ENCODE data around the gene RNF213.
"Not testable (repeated sequence)": the region's sequence is repeated elsewhere in the genome, so short reads cannot be mapped to it uniquely, and the experiment has no call there.

The RNF213 gene

DNA sequence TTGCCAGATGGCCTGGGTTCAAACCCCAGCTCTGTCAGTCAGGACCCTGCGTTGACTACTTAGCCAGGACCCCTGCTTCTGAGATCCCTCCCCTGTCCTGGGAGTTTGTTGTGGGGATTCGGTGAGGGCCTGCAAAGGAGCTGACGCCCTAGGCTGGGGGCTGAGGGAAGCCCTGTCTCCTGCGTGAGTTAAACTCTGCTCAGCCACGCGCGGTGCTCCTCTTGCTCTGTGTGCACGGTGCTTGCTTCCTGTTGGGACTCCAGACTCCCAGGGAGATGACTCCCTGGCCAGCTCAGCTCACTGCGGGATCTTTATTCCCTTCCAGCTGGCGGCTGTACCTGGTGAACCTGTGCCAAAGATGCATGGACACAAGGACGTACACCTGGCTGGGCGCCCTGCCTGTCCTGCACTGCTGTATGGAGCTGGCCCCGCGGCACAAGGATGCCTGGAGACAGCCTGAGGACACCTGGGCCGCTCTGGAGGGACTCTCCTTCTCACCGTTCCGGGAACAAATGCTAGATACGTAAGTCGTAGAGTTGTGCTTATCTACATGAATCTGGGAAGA is 37.4 kb downstream of the RNF213 start:
- DNase-seq: no peak

DNA sequence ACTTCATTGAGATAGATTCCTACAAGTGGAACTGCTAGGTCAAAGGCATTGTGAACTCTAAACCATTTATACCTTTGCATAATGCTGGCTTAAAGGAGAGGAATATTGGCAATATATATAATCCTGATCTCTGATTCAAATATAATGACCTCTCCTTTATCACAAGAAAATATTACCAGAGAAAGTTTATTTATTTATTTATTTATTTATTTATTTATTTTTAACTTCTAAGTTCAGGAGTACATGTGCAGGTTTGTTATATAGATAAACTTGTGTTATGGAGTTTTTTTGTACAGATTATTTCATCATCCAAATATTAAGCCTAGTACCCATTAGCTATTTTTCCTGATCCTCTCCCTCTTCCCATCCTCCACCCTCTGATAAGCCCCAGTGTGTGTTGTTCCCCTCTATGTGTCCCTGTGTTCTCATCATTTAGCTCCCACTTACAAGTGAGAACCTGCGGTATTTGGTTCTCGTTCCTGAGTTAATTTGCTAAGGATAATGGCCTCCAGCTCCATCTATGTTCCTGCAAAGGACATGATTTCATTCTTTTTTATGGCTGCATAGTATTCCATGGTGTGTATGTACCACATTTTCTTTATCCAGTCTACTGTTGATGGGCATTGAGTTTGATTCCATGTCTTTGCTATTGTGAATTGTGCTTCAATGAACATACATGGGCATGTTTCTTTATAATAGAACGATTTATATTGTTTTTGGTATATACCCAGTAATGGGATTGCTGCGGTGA is 38.9 kb downstream of the RNF213 start:
- DNase-seq: not testable (repeated sequence)

DNA sequence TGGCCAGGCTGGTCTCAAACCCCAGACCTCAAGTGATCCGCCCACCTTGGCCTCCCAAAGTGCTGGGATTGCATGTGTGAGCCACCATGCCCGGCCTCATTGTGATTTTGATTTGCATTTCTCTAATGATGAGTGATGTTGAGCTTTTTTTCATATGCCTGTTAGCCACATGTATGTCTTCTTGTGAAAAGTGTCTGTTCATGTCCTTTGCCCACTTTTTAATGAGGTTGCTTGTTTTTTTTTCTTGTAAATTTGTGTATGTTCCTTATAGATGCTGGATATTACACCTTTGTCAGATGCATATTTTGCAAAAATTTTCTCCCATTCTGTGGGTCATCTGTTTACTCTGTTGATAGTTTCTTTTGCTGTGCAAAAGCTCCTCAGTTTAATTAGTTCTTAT is 40.1 kb downstream of the RNF213 start:
- not testable (repeated sequence) for DNase-seq

DNA sequence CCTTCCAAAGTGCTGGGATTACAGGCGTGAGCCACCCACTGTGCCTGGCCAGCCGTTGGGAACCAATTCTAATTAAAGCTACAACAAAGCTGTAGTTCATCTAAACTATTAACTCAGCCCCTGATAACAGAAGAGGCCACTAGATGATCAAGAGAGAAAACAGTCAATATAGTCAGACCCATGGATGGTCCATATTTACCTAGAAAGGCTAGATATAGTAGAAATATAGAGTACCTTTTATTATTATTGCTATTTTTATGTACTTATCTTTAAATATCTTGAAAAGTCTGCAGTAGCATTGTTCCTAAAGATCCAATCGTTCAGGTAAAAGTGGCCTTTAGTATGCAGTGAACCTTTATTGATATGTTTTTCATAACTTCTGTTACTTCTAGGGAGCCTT is 43.2 kb downstream of the RNF213 start:
- no peak for DNase-seq

DNA sequence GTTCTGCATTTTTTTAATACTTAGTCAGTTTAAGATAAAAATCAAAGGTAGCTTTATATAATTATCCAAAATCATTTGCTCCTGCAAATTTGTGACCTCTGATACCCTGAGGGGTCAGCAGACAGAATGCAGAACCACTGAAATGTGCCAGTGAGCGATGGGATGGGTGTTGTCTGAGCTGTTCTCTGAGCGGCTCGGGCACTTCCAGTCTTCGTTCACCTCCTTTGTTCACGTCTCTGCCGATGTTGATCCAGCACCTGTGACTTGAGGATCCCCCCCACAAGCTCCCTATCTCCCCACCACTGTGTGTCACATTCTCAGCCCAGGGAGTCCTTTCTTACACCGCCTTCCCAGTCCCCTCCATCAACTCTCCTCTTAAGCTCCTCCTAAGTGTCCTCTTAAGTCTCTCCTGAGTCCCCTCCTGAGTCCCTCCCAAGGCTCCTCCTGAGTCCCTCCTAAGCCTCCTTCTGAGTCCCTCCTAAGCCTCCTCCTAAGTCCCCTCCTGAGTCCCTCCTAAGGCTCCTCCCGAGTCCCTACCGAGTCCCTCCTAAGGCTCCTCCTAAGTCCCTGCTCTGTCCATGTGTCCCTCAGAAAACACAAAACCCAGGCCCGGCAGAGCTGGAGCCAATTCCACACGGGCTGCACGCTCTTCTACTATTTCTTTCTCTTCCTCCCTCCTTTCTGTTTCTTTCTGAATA is 47.5 kb downstream of the RNF213 start:
- DNase-seq: no peak

DNA sequence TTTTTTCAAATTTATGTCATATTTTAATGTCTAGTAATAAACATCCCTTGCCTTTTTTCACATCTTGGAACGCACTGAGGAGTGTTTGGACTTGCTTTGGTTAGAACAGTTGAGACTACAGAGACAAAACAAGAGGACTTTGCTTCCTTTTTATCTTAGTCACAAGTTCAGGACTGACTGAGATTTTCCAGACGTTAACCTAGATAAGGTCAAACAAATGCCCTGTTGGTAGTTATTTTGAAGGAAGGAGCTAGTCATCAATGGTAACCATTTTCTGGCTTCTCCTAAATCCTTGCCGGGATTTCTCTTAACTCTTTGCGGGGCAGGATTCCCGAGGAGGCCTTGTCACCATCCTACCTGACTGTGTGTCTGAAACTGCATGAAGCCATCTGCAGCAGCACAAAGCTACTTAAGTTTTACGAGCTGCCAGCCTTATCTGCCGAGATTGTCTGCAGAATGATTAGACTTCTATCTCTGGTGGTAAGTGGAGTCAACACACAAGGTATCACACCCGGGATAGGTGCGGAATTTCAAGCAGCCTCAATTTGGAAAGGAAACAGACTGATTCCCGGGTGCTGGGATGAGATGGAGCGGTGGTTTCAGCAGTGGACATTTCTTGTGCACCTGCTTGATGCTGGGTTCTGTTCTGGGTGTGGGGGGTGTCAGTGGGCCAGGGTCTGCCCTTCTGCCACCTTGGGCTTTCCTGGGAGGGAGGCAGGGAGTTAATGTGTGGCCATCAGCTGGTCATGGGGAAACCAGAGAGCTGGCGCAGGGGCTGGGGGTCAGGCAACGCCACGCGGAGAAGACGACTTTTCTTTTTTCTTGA is 48.3 kb downstream of the RNF213 start:
- no peak for DNase-seq

DNA sequence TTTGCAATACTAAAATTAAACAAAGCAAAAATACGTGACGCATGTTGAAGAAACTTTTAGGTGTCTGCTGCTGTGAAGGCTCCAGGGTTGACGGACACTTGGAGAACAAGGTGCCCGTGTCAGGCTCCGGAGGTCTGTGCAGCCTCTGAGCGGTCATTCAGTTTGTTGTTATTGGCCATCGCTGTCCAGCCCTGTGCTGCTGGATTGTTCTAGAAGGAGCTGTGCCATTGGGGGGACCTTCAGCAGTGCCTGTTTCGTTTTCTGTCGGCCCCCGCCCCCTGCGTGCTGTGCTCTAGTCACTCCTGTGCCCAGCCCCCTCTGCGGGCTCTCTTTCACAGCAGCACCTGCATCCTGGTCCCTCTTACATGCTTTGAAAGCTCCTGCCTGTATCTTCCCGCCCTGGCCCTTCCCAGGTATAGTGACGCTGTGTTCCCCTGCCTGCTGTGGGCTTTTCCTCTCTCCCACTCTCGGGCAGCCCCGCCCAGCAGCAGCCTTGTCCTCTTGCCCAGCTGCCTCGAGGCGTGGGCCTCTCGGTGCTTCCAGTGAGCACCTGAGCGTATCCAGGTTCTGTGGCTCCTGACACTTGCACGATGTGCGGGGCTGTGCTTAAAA is 50.7 kb downstream of the RNF213 start:
- no peak for DNase-seq

DNA sequence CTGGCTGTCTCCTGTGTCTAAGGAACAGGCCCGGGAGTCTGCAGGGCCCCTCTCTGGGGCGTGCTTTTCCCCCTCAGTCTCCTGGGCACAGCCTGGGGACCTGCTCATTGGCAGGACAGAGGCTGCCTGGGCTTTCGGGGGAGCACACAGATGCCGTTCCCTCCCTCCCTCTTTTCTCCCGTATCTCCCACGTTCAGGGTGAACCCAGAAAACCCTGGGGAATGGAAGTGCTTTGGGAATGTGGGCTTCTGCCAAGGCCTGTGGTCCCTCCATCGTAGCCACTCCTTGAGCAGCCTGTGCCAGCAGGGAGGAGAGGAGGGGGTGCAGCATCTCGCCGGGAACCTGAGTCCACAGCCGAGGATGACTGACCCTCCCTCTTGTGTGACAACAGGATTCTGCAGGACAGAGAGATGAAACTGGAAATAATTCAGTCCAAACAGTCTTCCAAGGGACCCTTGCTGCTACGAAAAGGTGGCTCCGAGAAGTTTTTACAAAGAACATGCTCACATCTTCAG is 52.0 kb downstream of the RNF213 start:
- DNase-seq: no peak

DNA sequence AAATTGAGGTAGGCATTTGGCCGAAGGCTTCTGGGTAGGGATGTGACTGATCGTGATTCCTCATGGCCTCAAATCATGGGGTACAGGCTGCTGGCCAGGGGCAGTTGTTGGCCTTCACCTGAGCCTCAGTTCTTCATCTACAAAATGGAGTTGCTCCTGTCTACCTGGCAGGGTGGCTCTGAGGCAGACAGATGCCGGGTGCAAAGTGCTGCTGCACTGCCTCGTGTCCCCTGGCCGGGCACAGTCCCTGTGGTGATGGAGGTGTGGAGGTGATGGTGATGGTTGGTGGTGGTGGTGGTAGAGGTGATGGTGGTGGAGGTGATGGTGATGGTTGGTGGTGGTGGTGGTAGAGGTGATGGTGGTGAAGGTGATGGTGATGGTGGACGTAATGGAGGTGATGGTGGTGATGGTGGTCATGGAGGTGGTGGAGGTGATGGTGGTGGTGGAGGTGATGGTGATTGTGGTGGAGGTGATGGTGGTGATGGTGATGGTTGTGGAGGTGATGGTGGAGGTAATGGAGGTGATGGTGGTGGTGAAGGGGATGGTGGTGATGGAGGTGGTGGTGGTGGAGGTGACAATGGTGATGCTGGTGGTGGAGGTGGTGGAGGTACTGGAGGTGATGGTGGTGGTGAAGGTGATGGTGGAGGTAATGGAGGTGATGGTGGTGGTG is 52.6 kb downstream of the RNF213 start:
- no peak for DNase-seq

DNA sequence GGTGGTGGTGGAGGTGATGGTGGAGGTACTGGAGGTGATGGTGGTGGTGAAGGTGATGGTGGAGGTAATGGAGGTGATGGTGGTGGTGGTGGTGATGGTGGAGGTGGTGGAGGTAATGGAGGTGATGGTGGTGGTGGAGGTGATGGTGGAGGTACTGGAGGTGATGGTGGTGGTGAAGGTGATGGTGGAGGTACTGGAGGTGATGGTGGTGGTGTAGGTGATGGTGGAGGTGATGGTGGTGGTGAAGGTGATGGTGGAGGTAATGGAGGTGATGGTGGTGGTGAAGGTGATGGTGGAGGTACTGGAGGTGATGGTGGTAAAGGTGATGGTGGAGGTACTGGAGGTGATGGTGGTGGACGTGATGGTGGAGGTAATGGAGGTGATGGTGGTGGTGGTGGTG is 53.3 kb downstream of the RNF213 start:
- DNase-seq: not testable (repeated sequence)

DNA sequence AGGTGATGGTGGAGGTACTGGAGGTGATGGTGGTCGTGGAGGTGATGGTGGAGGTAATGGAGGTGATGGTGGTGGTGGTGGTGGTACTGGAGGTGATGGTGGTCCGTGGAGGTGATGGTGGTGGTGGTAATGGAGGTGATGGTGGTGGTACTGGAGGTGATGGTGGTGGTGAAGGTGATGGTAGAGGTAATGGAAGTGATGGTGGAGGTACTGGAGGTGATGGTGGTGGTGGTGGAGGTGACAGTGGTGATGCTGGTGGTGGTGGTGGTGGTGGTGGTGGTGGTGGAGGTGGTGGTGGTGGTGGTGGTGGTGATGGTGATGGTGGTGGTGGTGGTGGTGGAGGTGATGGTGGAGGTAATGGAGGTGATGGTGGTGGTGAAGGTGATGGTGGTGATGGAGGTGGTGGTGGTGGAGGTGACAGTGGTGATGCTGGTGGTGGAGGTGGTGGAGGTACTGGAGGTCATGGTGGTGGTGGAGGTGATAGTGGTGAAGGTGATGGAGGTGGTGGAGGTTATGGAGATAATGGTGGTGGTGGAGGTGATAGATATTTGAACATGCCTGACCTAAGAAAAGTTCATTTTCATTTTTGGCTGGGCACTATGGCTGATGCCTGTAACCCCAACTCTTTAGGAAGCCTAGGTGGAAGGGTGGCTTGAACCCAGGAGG is 55.0 kb downstream of the RNF213 start:
- DNase-seq: no peak

DNA sequence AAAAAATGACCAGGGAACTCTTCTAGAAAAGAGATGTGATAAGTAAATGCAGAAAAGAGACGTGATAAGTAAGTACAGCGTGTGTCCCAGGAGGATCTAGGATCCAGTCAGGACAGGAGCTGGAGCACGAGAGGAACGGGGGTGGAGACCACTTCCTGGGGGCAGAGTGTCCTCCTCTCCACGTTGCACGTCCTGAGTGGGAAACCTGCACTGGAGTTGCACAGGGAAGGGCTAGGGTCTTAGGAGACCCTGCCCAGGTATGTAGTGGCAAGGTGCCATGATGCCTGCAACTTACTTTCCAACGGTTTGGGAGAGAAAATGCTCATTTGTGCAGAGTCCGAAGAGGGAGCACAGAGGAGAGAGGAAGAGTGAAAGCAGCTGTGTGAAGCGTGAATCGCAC is 55.8 kb downstream of the RNF213 start:
- DNase-seq: no peak

DNA sequence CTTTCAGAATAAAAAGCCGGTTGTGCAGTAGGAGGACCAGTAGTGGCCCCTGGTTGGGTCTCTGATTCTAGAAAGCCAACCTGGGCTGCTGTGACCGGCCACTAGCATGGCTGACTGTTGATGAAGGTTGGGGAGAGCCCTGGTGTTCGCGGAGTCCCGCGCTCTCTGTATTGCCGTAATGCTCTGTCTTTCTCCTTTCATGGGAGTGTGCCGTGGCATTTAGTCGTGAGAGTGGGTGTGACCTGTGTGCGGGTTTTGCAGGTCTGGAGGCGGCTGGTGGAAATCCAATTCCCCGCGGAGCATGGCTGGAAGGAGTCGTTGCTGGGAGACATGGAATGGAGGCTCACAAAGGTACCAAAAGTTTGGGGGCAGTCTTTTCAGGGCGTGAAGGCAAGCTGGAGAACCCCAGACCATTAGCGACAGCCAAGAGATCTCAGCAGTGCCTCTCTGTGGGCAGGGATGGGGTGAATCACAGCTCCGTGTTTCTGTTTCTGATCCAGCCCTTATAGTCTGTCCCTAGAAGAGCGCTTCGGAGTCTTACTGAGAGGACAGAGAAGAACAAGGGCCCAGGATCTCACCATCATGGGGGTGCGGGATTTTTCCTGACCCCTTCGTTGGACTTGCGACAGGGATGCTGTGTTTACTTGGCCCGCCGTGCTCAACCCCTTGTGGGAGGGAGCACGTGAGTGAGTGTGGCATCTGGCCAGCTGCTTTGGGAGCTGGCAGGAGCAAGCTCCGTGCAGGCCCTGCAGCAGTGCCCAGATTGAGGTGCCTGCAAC is 56.5 kb downstream of the RNF213 start:
- DNase-seq: no peak

DNA sequence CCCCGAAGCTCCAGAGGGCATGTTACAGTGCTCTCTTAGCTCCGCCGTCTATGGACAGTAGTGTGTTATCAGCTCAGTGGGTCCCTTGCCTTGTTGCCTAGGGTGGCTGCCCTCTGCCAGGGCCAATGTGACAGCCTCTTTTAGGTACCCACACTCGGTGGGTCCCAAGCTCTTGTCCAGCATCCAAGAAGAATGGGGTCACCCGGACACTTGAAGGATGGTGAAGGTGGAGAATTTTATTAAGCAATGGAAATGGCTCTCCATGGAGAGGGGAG is 57.0 kb downstream of the RNF213 start:
- DNase-seq: no peak

DNA sequence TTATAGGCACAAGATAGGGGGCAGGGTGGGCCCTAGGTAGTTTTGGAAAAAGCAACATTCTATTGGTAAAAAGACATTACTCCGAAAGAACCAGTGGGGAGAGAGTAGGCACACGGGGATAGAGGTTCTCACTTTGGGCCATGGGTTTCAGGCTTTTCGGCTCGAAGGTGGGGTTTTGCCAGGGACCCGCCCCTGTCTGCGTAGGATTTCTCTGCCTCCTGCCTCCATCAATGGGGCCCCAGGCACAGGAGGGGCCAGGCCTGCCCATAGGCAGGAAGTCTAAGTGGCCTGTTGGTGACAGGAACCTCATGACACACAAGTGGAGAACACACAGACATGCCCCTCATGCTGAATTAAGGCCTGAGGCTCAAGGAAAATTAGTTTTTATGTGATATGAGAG is 57.5 kb downstream of the RNF213 start:
- DNase-seq: no peak

DNA sequence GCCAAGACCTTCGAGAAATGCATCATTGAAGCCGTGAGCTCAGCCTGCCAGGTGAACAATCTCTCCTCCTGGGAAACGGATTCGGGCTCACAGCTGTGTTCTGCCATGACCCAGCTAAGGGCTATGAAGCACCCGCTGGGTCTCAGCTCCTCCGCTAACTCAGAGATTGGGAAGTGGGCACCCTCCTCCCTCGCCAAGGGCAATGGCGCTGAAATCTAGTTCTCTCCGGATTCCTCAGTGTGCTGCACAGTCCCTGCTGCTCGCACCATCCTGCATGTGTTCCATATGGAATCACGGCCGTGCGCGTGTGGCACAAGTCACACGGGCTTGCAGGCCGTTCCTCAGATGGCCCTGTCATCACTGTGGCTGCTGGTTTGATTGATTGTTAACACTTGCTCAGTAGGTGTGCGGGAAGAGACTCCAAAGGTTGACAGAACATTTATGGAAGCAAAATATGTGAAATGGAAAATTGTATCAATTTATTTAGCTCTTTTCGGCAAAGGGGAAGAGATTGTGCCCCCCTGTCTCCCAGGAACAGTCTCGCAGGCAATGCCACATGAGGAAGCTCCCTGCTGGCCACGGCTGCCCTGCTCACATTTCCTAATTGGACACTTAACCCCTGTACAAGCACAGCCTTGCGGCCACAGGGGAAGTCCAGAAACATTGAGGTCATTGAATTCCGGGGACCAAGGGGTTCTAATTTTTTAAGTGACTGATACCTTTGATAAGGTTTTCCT is 58.8 kb downstream of the RNF213 start:
- DNase-seq: no peak

DNA sequence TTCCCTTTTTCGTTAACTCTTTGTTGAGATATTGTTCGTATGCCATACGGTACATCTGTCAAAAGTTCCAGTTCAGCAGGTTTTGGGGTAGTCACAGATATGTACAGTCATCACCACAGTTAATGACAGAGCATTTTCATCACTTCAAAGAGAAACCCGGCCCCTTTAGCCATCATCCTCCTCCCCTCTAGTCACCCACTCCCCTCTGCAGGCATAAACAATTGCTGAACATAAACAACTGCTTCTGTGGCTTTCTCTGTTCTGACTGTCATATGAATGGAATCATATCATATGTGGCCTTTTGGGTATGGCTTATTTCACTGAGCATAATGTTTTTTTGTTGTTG is 59.3 kb downstream of the RNF213 start:
- no peak for DNase-seq

DNA sequence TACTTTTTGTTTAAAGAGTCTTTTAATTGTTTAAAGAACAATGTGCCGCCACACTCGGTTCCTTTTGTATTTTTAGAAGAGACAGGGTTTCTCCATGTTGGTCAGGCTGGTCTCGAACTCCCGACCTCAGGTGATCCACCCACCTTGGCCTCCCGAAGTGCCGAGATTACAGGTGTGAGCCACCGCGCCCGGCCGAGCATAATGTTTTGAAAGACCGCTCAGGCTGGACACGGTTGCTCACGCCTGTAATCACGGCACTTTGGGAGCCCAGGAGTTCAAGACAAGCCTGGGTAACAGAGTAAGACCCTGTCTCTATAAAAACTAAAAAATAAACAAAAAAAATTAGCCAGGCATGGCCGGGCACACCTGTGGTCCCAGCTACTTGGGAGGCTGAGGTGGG is 59.8 kb downstream of the RNF213 start:
- DNase-seq: no peak

DNA sequence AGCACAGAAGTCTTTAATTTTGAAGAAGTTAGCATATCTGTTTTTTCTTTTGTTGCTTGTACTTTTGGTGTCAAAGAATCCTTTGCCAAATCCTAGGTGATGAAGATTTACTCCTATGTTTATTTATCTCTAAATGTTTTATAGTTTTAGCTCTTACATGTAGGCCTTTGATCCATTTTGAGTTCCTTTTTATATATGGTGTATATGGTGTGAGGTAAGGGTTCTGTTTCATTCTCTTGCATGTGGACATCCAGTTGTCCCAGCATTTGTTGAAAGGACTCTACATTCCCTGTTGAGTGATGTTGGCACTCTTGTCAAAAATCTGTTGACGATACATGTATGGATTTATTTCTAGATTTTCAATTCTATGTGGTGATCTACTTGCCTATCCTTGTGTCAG is 62.2 kb downstream of the RNF213 start:
- no peak for DNase-seq

DNA sequence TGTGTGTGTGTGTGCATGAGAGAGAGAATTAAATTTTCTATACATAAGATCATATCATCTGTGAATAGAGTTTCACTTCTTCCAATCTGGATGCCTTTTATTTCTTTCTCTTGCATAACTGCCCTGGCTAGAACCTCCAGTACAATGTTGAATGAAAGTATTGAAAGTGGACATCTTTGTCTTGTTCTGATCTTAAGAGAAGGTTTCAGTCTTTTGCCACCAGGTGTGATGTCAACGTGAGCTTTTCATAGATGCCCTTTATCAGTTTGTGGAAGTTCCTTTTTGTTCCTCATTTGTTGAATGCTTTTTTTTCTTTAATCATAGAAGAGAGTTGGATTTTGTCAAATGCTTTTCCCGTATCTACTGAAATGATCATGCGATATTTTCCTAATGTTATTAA is 63.3 kb downstream of the RNF213 start:
- no peak for DNase-seq

All from CD4-positive, alpha-beta T cell treated with Interleukin-6 for 4 hours (primary cell).